Skin of body (tissue), 2 donors: ENCODE data around the gene NENF. TPM values are rescaled to one million over a fixed set of nuclear protein-coding genes. Genes with fewer than 3 reads are reported as not detected.
A peak's percentile ranks its signal among the peaks of the same experiment; 100 is the strongest.
"Not testable (repeated sequence)": the region's sequence is repeated elsewhere in the genome, so short reads cannot be mapped to it uniquely, and the experiment has no call there.

Source experiments
- DNase-seq: peaks from one replicate; lab custom pipeline; 2025; lab: John Stamatoyannopoulos, UW
- total RNA-seq: library from RNA; depleted of rRNA; stranded (reverse); fragments of >200 nt; gene quantifications from one replicate; pipeline ENCODE4 v1.2.3, GENCODE V29; 2014

Gene NENF
- total RNA-seq, 1 donor from 2014 or later = 36.4 TPM

DNA sequence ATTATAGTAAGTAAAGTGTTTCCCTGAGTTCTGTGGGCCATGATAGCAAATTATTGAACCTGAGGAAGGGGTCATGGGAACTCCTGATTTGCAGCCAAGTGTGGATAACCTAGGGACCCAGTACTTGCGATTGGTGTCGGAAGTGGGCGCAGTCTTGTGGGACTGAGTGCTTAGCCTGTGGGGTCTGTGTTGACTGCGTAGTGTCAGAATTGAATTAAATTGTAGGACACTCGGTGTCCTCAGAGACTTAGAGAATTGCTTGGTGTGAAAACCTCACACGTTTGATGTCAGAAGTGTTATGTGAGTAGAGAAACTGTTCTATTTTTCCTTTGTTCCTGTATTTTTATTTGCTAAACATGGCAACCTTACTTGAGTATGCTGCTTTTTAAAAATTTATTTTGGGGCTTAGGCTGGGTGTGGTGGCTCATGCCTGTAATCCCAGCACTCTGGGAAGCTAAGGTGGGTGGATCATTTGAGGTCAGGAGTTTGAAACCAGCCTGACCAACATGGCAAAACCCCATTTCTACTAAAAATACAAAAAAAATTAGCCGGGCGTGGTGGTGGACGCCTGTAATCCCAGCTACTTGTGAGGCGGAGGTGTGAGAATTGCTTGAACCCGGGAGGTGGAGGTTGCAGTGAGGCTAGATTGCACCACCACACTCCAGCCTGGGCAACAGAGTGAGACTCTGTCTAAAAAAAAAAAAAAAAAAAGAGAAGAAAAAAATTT is 48.2 kb downstream of the NENF start:
- not testable (repeated sequence) for DNase-seq

DNA sequence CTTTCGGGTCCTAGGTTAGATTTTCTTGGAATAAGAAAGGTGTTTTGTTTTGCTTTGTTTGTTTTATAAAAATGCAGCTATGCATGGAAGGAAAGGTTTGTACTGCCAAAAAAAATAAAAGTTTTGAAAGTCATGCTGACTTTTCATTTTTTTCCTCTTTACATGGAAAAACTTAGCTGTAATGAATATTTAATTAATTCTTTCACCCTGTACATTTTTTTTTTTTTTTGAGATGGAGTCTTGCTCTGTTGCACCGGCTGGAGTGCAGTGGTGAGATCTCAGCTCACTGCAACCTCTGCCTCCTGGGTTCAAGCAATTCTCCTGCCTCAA is 48.7 kb downstream of the NENF start:
- DNase-seq = no peak

DNA sequence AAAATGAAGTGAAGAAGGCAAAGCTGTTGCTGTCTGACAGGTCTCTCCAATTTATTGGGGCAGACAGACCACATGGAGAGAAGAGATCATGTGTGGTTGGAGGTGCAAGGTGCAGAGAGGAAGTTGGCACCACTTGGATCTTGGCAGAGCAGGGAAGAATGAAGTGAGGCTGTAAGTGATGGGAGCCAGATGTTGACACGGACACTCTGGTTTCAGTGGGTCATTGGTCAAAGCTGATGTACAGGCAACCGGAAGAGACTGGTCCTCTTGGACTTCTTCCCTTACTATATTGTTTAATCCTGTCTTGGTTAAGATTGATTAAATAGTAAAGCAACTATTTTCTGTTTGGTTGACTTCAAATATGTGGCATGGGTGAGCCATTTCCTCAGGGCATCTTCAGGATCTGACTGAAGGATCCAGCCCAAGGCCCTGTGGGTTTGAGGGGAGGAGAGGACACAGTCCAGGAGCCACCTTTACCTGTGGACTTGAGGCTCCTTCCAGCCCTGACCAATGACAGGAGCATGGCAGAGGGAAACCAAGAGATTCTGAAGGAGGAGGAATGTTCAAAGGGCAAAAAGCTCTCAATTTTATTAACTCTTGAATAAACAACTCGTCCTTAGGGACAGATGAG is 49.4 kb downstream of the NENF start:
- DNase-seq = no peak

DNA sequence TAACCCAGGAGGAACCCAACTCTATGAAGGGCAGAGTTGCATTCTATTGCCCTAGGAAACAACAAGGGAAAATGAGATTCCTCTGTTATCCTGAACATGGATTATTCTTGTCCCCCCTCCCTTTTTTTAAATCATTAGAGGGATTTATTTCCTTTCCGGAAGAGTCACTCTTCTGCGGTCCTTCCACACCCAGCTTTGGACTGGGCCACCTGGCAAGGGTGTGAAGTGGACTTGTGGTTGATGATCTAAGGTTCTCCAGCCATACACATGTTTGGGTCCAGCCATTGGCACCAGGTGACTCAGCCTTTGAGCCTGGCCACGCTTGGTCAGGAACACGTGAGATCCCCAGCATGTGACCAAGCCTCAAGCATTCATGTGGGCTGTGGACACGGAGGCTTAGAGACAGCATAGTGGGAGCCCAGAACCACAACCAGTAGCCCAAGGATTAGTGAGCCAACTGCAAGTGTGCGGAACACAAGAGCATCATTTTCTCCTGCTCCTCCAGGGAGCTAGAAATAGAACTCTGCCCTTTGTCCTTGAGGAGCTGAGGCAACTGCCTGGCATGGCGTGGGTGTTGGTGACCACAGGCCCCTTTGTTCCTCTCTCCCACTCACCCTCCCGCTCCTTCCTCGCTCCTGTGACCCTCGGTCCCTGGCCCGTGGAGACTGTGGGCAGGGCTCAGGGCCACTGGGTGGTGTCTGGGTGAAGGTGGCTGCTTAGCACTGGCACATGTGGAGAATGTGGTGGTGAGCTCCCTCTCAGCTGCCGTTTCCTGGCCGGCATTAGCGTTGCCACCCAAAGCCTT is 50.1 kb downstream of the NENF start:
- no peak for DNase-seq

DNA sequence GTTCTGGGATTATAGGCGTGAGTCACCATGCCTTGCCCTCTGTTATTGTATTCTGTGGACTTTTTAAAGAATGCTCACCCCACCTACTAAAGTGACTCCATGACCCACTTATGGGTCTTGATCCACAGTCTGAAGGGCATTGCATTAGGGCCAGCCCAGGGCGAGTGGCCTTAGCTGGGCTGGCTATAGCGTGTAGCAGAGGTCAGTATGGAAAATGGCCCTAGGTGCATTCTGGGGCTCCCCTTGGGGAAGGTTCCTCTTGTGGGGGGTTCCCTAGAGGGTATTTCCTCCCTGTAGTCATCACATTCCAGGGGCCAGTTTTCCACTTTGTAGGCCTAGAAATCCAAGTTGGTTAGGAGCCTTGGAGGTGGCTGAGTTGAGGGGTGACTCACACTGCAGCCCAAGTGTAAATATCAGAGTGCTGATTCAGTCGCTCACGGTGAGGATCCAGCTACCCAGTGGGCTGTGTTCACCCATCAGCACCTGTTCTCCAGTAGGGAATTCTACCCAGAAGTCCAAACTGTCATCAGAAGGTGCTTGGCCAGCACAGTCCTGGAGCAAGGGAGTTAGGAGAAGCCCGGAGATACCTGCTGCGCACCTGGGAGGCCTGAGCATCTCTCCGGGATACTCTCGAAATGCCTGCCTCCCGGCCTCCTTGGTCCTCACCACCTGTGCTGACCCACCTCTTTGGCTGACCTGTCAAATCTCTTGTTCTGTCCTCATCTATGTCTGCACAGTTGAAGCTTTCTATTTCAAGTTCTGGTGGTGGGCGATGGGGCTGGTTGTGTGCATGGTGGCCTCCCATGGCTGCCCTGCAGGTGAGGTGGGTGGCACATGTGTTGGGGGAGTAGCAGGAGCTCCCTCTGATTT is 52.2 kb downstream of the NENF start:
- DNase-seq = no peak

DNA sequence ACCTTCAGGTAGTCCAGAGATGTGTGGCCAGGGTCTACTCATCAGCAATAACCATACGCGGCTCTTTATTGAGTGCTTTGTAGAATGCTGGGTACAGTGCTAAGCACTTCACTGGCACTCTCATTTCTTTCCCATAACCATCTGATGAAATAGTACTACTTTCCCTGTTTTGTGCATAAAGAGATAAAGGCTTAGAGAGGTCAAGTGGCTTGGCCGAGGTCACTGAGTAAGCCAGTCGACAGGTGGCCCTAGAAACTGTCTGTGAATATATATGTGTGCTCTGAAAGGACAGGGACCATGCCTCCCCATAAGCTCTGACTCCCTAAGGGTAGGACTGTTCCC is 52.8 kb downstream of the NENF start:
- DNase-seq = no peak

DNA sequence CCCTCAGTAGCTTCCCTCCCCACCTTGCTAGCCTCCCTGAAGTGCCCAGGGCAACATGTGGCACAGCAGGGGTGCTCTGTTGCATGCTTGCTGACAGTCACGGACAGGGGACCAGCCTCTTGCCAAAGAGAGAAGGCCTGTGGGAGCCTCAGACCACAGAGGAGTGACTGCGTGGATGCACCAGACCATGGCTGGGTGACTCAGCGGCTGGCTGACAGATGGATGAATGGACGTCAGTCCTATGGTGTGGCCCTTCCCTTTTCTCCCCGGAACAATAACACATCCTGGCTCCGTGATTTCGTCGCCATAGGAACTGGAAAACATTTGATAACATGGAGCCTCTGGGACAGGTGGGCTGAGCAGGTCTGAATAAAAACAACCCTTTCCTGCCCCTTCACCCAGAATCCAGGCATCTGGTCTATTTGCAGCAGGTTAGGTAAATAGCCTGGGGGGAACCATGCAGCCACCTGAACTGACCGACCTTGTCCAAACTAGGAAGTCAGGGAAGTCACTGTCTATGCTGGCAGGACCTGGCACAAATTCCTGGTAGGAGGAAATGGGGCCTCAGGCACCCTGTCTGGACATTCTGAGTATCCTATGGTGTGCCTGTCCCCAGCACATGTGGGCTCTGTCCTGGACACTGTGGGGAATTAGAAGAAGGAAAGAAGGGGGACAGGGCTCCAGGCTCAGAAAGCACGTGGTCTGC is 53.3 kb downstream of the NENF start:
- DNase-seq = no peak

DNA sequence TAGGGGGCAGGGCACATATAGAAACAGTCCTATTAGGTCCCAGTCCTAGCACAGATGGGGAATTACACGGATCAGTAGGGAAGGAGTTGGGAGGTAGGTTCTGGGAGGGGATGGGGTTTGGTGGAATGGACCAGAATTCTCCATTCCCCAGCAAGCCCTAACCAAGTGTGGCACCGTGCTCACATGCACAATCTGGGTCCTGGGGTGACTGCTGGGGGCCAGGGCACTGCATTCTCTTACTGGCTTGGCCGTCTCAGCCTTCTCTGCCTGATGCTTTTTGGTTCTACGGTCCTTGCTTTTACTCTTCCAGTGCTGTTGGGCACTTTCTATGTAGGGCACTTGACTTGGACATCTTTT is 53.9 kb downstream of the NENF start:
- DNase-seq = no peak

DNA sequence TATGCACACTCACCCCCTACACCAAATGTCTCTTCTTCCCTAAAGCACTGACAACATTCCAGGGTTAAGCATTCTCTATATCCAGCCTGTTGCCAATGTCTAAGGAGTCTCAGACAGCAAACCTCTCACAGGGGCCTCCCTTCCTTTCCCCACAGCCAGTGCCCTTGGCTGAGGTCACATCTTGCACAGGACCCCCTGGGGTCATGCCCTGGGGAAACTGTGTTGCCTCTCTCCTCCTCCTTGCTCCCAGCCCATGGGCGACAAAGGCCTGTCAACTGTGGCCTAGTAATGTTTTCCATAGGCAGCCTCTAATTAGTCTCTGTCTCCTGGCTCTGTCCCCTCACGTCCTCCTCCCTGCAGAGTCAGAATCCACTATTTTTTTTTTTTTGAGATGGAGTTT is 54.6 kb downstream of the NENF start:
- DNase-seq = no peak

DNA sequence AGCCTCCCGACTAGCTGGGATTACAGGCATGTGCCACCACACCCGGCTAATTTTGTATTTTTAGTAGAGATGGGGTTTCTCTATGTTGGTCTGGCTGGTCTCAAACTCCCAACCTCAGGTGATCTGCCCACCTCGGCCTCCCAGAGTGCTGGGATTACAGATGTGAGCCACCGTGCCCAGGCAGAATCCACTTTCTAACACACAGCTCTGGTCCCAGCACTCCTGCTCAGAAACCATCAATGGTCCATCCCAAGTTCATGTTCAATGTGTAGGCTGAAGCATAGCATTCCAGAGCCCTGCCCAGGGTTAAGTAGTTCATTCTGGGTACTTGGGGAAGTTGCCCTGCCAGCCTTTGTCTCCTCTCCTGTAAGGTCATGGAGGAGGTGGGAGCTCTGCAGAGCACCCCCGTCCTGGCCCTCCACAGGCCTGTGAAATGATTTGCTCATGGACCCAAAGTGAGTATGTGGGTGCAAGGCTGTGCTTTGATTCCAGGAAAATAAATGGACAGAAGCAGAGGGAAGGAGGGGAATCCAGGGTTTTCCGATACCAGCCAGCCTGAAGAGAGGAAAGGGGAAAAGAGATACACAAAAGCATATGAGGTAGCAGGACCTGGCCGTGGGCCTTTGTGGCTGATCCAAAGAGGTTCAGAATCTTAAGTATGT is 55.2 kb downstream of the NENF start:
- no peak for DNase-seq

DNA sequence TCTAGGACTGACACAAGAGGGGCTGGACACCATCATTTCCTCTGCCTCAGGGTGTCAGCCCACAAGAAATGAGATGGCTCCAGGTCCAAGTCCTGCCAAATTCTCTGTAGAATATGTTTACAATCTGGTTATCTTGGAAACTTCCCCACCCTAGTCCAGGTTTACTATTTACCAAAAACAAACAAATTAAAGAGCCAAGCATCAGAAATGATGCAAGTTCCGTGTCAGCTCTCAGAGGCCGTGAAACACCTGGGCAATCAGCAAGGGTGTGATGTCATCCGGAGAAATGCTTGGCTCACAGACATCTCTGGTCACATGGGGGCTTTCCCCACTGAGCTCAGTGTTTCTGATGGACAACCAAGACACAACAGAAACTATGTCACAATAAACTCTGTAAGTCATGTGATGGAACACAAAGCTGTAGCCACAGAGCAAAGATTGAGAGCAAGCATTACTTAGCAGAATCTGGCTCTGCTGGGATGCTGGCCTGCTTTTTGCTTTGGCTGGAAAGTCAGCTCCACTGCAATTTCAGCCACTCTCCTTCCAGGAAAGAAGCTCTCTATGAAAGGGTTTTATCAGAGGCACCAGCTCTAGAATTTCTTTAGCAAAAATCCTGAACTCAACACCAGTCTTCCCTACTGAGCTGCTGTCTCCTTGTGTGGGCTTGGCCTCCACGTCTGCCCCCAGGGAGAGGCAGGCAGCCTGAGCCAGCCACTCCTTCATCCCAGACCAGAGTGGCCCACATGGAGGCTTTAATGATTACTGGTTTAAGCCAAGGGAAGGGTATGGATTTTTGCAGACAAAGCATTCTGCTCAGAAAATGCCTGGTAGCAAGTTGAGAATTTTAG is 55.9 kb downstream of the NENF start:
- DNase-seq = peak; percentile 57

DNA sequence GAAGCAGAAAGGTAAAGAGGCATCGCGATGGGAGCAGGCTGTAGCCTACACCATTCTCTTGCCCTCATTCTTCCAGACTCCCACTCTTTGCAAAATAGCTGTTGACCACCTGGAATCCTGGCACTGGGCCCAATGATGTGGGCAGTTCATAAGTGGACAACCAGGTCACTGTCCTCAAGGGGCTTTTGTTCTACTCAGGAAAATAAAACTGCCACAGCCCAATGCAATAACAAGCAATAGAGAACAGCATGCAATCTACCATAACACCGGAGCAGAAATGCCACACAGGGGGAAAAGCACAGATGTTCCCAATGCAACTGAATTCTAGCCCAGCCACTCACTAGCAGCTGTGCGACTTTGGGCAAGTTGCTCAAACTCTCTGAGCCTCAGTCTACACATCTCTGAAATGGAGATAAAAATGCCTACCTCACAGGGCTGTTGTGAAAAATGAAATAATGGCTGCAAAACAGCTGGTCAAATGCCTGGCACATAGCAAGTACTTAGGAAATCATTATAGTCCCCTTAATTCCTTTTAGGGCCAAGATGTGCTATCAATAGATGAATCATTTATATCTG is 56.7 kb downstream of the NENF start:
- no peak for DNase-seq

DNA sequence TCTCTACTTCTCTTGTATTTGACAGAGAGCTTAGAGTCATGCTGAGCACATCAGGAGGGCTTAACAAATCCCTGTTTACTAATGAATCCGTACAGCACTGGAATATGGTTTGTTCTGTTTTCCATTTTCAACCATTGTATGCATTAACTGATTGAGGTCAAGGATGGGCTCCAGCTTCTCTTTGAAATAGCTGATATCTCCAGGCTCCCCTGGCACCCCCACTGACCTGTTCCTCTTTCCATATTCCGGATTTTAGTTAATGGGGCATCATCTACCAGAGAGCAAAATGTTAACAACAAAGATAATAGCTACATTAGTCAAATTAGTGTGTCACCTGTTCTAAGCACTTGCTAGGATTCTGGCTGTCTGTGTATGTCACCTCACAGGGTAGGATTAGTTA is 57.6 kb downstream of the NENF start:
- DNase-seq = no peak

DNA sequence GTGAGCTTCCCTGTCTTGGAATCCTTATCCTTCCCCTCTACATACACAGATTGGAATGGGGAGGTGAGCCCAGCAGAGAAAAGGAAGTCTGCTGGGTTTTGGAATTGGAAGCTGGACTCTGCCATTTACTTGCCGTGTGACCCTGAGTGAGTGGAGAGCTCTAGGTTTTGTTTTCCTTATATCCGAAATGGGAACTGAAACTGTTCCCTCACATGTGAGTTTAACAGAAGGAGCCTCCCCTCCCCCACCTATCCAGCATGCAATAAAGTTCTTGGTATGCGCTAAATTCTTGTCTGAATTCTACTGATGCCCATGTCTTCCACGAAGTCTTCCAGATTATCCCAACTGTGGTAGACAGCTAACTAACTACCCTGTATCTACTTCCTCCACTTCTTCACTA is 58.7 kb downstream of the NENF start:
- no peak for DNase-seq

Other genes starting within 250 kb of the NENF start
- 38.3 TPM for gene PPP2R5A, start 147.5 kb upstream of the NENF start, total RNA-seq
- 4.8 TPM for gene PACC1, start 18.0 kb upstream of the NENF start, total RNA-seq
- 32.7 TPM for gene ATF3, start 175.8 kb downstream of the NENF start, total RNA-seq